Daoy (cell line): Measurements from ENCODE around the gene FOXN3. TPM values are rescaled to one million over a fixed set of nuclear protein-coding genes. Genes with fewer than 3 reads are reported as not detected.
"Not testable (repeated sequence)": the region's sequence is repeated elsewhere in the genome, so short reads cannot be mapped to it uniquely, and the experiment has no call there.

Experiments
- DNase-seq: peaks from one replicate; pipeline ENCODE4 v3.0.0-alpha.2; 2015; ENCODE audit warnings: low read depth
- total RNA-seq: library from RNA; depleted of rRNA; stranded (reverse); fragments of >200 nt; shearing (Covaris generic); gene quantifications from 2 replicates; pipeline ENCODE4 v1.2.3, GENCODE V29; 2014

Gene FOXN3
- total RNA-seq, 1 experiment from 2014 or later = 17.7 TPM

DNA sequence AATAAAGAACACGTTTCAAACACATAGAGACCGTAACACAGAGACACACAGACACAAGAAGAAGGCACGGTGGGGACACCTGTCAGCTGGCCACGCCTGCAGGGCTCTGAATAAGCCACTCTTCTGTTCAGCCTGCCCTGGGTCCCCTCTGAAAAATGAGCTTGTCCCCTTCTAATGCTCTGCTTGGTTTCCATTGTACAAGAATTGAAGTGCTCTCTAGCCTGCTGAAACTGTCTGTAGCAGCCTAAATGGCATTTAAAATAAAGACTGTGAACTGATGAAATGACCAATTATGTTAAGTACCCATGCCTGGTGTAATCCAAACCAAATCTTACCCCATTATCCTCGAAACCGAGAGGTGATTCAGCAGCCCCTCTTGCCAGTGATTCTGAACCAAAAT, 139.8 kb downstream of the FOXN3 start:
- no peak for DNase-seq

DNA sequence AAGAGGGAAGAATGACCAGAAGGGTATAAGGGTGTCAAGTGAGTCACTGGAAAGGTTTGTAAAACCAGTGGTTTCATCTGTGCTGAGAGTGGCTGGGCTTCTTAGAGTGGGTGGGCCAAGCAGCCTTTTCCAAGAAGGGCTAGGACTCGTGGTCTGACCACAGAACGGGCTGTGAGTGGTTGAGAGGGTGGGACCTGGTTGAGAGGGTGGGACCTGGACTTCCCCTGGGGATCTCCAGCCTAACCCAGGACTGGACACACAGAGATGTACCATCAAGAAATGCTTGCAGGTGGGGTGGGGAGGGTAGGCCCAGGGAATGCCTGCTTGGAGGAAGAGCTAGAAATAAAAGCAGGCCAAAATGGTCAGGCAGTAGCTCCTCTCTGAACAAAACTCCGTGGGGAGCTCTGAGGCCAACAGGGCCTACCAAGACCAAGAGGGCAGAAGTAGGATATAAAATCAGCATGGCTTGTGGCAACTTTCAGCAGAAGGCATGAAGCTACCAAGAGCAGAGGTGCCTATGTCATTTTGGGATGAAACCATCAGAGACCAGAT, 140.5 kb downstream of the FOXN3 start:
- DNase-seq = peak; percentile 60

DNA sequence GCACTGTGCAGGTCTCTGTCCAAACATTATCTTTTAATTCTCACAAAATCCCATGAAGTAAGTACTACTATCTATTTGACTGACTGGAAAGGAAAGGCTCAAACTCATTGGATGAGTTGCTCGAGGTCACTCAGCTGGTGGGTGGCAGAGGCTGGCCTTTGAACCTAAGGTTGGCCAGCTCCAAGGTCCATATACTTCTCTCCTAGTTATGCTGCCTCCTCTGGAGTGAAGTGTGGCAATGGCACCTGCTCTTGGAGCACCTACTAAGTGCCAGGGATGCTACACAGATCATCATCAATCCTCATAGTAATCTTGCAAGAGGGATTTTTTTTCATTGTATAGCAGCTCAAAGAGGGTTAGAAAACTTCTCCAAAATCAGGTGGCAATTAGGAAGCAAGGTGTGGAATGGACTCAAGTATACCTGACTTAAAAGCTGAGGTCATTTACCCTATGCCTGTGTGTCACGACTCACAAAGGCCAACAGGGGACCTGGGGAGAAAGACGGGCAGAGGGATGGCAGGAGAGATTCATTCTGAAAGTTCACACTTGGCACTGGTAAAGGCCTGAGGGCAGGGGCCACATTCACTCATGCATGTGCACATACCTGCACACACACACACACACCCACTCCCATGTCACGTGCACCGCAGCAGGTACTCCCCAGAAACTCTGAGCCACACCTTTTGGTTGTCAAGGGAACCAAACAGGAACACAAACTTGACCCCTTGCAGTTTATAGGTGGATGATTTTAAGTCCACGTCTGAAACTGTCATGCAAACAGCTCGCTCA, 146.4 kb downstream of the FOXN3 start:
- no peak for DNase-seq

DNA sequence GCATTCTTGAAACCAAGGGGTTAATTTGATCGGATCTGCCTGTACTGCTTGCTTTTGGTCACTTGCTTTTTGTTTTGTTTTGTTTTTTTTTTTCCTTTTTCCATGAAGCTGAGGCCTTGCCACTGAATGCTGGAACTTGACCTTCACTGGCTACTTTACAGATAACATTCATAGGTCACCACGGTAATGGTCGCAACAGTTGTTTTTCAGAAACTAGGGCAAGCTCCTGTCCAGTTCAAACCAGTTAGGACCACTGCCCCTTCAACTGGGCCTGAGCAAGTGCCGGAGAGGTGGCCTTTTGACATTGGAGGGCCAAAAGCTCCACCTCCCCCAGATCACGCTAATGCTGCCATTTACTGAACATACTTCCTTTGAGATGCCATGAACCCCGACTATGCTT, 147.6 kb downstream of the FOXN3 start:
- no peak for DNase-seq

DNA sequence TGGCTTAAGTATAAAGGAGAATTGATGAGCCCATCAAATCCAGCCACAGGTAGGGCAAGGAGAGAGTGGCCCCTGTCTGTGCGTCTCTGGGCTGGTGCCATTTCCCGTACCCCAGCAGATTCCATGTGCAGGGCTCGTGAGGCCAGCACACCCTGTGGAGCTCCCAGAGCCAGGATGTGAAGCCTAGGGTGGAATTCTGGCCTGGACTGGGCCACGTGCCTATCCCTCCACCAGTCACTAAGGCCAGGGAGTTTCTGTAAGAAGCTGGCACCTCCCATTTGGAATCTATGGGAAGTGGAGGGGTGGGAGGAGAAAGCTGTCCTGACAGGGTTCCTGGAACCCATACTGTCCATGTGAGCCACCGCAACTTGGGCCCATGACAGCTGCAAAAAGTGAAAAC, 148.5 kb downstream of the FOXN3 start:
- DNase-seq = no peak

DNA sequence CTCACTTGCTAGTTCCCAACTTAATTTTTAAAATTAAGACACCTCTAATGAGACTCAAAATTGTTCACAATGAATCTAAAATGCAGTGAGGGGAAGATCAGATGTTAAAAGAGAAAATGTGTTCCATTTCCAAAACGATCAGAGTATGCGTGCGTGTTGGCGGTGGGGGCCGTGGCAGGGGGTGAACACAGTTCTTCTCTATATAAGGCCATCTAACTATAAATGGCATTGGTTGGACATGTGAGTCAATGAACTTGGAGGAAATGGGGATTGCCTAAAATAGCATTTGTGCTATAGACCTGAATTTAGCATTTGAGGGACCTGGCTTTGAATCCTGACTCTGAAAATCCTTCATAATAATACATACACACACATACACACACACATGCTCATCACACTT, 149.4 kb downstream of the FOXN3 start:
- no peak for DNase-seq

DNA sequence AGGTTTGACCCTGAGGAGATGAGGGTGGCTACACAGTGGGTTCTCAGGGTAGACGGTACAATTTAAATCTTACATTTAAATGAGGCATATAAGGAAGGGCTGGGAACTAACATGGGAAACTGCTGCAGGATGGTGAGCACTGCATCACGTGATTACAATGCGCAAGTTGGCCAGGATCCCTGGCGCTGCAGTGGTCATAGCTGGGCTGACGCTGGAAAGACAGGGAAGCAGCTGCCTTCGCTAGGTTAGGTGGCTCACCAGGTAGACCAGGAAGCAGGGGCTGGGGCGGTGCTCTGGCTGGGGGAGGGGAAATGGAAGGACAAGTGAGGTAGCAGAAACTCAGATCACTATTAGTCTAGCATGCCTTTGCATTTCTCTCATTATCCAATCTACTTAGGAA, 149.9 kb downstream of the FOXN3 start:
- no peak for DNase-seq

DNA sequence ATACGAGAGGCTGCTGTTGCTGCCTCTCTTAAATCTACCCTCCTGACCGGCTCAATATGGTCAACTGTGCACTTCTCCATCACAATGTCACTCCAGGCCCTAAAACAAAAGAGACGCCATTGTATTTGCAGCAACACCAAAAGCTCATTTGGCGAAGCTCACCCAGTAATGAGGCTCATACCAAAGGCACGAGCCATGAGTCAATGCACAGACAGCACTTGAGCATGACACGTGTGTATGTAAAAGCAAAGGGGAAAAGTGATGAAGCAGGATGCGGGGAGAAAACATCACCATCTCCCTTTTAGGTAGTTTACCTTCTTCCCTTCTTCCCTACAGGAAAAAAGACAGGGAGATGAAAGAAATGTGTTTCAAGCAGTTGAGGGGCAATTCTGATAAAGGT, 150.3 kb downstream of the FOXN3 start:
- peak; percentile 48 for DNase-seq

DNA sequence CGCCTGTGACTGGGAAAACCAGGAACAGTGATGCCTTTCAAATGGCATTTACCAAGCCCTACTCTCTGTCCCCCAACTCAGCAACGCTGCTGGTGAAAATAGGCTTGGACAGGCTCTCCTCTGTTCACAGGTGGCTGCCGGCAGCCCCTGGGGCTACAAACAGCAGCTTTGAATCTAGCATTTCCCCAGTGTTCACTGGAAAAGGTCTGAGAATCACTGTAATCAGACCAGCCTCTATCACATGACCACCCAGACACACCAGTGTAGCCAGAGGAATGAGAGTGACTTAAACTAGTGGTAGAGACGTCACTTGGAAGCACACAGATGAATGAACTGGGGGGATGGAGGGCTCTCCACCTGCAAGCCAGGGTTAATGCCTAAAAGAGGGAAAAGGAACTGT, 151.8 kb downstream of the FOXN3 start:
- no peak for DNase-seq

DNA sequence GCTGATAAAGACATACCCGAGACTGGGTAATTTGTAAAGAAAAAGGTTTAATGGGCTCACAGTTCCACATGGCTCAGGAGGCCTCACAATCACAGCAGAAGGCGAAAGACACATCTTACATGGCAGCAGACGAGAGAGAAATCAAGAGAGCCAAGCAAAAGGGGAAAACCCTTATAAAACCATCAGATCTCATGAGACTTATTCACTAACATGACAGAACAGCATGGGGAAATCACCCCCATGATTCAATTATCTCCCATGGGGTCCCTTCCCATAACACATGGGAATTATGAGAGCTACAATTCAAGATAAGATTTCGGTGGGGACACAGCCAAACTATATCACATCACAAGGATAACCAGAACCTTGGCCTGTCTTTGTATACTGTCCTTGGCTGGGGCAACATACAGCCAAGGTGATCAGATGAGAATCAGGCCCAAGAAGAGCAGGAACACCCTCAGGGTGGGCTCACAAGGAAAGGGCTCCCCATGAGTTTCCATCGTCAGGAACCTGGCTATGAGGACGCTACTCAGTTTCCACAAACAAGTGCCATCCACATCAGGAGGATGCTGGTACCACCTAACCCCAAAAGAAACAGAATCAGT, 152.7 kb downstream of the FOXN3 start:
- DNase-seq = no peak

DNA sequence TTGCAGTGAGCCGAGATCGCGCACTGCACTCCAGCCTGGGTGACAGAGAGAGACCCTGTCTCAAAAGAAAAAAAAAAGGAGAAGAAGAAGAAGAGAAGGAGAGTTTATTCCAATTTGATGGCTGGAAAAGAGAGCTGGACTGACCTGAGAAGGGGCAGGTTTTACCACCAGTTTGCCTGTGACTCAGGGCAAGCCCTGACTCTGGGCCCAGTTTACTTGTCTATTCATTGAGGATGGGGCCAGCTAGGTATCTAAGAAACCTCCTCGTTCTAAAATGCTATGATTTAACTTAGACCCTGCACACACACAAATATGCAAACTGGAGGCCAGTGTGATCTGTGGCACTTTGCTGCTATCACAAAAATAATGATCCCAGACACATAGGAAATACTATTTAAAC, 155.0 kb downstream of the FOXN3 start:
- DNase-seq = no peak

DNA sequence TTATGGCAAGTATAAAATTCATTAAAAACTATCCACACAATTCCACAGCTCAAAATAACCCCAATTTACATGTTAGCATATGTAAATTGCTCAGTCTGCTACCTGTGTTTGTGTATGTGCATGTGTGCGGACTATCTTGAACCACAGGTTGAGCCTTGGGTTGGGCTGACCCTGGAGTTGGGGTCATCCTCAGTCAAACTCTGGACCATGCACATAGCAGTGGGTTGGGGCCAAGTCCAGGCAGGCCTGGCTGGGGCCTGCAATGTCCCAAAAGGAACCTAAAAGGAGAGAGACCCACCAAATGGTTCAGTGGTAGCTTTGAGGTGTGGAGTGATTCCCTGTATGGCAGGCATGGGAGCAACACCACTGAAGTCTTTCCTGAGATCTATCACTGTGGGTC, 156.1 kb downstream of the FOXN3 start:
- DNase-seq = no peak

DNA sequence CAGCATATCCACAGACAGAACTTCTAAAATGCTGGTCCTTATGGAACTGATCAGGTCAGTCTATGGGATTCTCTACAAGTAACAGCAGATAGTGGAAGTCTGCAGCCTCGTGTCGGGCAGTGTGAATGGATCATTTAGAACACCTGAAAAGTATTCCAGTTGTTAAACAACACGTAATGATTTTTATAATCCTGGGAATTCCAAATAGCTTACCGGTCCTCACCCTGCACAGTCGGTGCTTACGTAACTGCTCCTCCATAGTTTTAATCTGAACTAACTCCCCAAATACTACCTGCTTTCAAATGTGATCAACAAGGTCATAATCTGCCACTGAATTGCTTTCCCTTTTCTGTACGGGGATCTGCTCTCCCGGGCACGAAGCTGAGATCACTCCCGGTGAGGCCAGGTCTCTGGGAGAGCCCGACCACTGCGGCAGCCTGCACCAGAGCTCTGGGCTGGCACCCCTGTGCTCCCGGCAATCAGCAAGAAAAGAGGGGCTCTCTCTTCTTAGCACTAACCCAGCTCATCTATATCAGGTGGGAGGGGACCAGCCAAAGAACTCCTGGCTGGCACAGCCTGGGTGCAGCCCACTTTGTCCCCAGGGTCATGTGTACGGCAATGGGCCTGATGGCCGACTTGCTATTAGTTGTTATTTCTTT, 157.0 kb downstream of the FOXN3 start:
- DNase-seq = no peak

DNA sequence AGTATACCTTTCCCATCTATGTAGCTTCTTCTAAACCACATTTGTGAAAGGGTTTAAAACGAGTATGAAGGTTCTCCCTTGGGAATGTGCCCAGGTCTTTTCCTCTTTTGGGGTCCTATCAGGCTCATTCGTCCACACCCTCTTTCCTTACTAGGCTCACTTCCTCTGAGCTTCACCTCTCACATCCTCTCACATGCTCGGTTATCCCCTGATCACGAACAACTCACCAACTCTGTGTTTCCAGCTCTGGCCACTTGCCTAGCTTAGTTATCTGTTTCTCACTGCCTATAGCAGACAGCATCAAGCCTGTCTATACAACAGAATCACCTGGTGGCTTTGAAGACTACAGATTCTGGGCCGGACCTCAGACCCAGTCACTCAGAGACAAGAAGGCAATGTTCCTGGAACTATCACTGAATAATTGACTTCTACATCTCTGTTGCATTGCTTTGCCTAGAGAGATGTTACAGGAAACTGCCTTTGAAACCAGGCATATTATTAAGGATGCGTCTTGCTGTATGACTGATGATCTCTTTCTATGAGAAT, 158.2 kb downstream of the FOXN3 start:
- no peak for DNase-seq

DNA sequence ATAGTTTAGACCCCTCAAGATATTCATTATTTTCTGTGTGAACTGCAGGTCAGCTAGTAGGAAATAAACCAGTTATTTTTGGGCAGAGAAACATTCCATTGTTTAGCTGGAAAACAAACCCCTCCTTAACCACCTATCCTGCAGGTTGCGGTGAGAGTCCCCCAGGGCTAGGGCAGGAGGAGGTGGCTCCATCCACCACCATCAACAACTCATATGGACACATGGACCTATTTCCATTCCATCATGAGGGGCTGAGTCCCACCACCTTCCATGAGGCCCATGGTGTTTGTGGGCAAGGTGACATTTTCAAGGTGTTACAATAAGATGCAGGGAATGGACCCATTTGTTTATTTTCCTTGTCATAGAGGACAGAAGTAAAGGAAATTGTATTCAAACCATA, 160.1 kb downstream of the FOXN3 start:
- DNase-seq = no peak

DNA sequence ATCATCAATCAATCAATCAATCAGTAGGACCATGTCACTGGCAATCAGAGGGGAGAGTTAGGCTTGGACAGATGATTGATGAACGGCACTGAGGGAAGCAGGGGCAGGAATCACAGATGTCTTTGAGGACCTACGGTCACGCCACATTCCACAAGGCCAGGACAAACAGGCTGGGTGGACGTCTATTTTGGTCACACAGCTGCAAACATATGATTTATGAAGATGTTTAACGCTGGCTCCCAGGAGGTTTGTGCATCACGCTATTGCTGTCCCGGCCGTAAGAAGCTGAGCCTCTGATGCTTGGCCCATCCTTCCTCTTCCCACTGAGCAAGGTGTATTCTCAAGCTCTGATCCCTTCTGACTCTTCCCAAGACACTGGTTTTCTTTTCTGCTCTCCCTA, 160.8 kb downstream of the FOXN3 start:
- no peak for DNase-seq

DNA sequence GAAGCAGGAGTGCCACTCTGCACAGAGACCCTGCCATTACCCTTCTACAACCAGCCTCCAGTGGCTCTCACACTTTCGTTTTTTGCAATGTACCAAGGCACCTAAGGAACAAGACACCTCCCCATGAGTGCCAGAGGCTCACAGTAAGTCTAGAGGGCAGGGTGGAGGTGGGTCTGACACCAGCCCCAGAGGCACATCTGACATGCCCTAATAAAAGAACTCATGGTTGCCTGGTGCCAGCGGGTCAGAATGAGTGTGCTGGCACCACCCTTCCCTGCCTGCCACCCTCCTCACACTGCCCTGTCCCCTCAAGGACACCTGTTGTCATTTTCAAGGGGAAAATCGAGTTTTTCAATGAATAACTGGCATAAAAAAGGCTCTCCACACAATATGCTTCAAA, 161.2 kb downstream of the FOXN3 start:
- no peak for DNase-seq

DNA sequence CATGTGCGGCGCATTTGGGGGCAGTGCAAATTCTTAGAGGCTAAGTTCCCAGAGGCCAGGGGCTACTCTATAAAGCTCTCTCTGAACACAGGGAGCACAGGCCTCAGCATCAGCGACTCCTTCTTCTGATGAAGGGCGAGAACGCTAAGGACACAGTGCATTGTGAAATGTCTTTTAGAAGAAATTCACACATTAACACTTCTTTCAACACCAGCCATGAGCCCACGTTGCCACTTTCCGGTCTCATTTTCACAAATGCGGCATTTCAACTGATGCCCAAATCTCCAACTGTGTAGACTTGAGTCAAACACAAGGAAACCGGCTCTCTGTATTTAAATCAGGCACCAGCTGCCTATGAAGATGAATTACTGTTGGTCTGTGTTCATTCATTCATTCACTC, 162.0 kb downstream of the FOXN3 start:
- no peak for DNase-seq

DNA sequence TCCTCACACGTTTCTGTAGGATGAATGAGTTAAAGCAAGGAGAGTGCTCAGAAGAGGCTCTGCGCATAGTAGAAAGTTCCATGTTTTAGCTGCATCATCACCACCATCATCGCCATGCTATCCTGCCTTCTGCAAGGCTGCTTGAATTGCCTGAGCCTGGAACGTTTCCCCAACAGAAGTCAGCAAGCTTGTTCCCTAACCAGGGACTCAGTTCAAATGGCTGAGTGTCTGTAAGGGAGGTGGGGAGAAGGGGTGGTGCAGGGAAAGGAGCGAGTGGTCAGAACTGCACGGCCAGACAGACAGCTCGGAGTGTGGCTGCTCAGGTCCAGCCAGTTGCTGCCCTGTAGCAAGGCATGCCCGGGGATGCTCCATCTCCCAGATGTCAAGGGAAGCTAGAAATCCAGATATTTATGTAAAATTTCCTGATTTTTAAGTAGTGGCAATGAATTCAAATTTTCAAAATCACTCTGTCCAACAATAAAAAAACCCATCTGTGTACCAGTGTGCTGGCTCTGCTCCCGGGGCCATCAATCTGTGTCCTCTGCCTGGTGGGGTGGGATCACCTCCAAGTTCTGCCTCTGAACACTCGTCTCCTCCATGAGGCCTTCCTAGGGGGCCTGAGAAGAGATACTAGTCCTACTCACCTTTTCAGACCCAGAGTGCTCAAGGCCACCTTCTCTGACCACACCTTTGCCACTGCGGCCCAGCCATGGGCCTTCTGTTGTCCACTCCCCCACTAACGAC, 162.7 kb downstream of the FOXN3 start:
- DNase-seq = no peak

DNA sequence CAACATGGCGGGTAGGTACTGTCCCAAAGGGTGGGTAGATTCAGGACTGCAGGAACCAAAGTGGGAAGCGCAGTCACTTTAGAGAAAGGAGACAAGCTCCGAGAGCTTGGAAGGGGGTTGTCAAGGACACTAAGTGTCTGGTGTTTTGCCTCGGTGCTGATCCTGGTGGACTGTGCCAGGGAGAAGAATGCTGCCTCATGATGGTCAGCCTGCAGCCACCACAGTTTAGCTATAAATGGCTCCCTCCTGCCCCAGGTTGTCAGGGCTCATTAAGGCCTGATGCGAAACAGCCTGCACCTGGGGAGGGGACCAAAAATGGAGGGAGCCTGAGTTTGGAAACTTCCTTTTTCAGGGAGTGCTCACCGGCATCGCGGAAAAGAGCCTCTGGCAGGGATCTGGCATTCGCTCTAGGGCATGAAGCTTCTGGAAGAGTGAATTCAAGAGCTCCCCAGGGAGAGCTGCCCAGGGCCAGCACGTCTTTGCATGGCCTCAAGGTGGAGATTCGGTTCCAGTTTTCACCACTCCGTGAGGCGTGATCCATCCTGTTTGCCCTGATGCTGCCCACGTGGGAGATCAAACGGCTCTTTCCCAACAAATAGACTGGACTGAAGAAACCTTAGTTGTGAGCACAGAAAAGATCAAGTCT, 164.0 kb downstream of the FOXN3 start:
- DNase-seq = no peak

DNA sequence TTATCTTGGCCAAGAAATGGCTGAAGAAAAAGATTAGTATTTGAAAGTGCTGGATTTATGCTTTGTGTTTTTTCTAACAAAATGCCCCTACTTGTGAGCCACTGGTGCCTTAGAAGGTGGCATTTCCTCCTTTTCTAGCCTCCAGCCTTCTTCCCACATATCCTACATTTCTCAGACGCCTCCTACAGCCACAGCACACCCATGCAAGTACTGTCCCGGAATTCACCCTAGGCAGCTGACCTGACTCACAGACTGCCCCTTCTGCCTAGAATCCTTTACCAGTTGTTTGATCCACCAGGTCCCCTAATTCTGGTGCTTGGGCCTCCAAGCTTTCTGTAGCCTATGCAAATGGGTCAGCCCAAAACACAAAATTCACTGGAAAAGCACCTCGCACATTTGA, 166.0 kb downstream of the FOXN3 start:
- no peak for DNase-seq

DNA sequence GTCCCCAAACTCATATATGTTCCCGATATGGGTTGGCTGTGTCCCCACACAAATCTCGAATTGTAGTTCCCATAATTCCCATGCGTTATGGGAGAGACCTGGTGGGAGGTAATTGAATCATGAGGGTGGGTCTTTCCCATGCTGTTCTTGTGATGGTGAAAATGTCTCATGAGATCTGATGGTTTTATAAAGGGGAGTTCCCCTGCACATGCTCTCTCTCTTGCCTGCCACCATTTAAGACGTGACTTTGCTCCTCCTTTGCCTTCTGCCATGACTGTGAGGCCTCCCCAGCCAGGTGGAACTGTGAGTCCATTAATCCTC, 166.4 kb downstream of the FOXN3 start:
- DNase-seq = not testable (repeated sequence)
